ENCODE data around the gene PLCXD1.
"Not testable (repeated sequence)": the region's sequence is repeated elsewhere in the genome, so short reads cannot be mapped to it uniquely, and the experiment has no call there.

The PLCXD1 gene, protein sequence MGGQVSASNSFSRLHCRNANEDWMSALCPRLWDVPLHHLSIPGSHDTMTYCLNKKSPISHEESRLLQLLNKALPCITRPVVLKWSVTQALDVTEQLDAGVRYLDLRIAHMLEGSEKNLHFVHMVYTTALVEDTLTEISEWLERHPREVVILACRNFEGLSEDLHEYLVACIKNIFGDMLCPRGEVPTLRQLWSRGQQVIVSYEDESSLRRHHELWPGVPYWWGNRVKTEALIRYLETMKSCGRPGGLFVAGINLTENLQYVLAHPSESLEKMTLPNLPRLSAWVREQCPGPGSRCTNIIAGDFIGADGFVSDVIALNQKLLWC

DNA sequence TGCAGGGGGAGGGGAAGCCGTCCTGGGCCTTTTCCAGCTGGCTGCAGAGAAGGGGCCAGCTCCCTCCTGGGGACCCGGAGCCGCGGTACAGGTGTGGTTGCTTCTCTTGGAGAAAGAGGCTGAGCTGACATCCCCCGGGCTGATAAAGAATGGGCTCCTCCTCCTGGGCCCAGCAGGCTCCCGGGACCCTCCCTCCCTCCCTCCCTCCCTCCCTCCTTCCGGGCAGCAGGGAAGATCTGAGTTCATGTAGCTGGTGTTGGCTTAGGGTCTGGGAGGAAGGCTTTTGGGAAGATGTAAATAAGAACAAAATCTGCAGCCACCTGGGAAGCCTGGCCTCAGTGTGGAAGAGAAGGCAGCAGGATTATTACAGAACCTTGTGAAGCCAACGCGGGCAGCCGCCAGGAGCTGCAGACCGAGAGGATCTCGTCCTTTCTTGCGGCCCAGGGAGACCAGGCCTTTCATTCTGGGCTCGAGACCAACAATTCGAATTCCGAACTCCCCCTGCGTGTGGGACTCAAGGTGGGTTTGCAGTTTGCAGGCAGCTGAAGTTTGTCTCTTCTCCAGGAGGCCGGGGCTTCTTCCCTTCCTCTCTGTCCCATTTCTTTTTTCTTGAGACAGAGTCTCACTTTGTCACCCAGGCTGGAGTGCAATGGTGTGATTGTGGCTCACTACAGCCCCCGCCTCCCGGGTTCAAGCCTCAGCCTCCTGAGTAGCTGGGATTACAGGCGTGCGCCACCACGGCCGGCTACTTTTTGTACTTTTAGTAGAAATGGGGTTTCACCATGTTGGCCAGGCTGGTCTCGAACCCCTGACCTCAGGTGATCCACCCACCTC, at the start of gene PLCXD1:
TSS of gene PLCXD1 (plus strand) at position 216 of the 834 bp plus-strand sequence. CDS start 2,807 bp downstream, outside the sequence.
- no CpG with 5 or more reads among the region's 25 CpGs for WGBS (ENCODE audit: insufficient coverage, insufficient read length)

DNA sequence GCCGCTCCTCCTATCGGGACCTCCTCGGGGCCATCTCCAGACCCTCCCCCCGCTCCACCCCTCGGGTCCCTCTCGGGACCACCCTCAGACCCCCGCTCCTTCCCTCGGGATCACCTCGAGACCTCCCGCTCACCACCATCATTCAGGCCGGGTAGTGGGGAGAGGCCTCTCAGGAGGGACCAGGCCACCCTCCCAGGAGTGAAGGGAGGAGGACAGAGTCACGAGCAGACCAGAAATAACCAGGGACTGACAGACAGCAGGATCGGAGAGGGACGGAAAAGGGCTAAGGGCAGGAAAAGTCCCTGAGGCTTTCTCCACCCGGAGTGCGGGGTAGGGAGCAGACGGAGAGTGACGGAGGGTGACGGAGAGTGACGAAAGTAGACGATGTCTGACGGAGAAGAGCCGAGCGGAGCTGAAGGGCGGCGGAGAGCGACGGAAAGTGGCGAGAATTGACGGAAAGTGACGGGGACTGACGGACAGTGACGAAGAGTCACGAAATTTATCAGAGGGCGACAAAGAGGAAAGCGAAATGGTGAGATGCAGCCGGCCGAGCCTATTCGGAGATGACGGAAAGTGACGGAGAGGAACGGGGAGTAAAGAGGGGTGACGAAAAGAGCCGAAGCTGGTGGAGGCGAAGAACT, 49.4 kb upstream of the PLCXD1 start:
- H3K27ac ChIP-seq (ENCODE audit: low read length); H3K27me3 ChIP-seq (ENCODE audit: control insufficient read depth, insufficient read depth, low read length): not testable (repeated sequence)
- no CpG with 5 or more reads among the region's 45 CpGs for WGBS (ENCODE audit: insufficient coverage, insufficient read length)

More for the DNA sequence above, at the start of gene PLCXD1:
- no peaks in the 10 kb centered on the region for H3K9me3 ChIP-seq (ENCODE audit: control insufficient read depth, insufficient read depth, low read length)
- H3K4me1 ChIP-seq (ENCODE audit: control insufficient read depth, insufficient read depth, low read length) = 0 out of 2 replicates have a peak, but pooled peaks cover 3% of the 10 kb centered on the region
- peak; percentile 63 for DNase-seq (ENCODE audit: low read depth, low spot score)
- H3K27me3 ChIP-seq (ENCODE audit: control insufficient read depth, insufficient read depth, low read length) = no peaks in the 10 kb centered on the region
- H3K27ac ChIP-seq (ENCODE audit: low read length) = peak within 1 kb of the TSS; percentile 57
- peaks cover 18% of the 10 kb centered on the region for H3K36me3 ChIP-seq (ENCODE audit: control insufficient read depth, insufficient read depth, low read length)
- H3K4me3 ChIP-seq (ENCODE audit: low read length) = peak within 1 kb of the TSS; percentile 61; the same call in 1 of the 2 replicates

DNA sequence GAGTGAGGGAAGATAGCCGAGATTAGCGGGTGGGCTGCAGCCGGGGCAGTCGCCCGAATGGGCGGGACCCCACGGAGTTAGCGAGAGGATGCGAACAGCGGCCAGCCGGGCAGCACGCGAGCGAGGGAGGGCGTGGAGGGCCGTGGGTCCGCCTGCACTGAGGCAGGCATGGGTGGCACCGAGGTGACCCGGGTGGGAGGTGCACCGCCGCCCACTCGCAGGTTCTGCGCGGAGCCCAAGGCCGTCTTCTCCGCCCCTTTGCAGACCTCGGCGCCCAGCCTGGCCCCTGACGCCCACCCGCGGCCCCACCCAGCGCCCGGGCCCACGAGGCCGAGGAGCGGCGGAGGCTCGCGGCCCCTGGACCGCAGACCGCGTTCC, 48.9 kb upstream of the PLCXD1 start:
- not testable (repeated sequence) for H3K27me3 ChIP-seq (ENCODE audit: control insufficient read depth, insufficient read depth, low read length); H3K4me3 ChIP-seq (ENCODE audit: low read length); H3K36me3 ChIP-seq (ENCODE audit: control insufficient read depth, insufficient read depth, low read length); H3K4me1 ChIP-seq (ENCODE audit: control insufficient read depth, insufficient read depth, low read length); H3K27ac ChIP-seq (ENCODE audit: low read length); DNase-seq (ENCODE audit: low read depth, low spot score); H3K9me3 ChIP-seq (ENCODE audit: control insufficient read depth, insufficient read depth, low read length)
- no CpG with 5 or more reads among the region's 42 CpGs for WGBS (ENCODE audit: insufficient coverage, insufficient read length)

More for the DNA sequence above, 49.4 kb upstream of the PLCXD1 start:
- not testable (repeated sequence) for H3K4me1 ChIP-seq (ENCODE audit: control insufficient read depth, insufficient read depth, low read length); H3K4me3 ChIP-seq (ENCODE audit: low read length); DNase-seq (ENCODE audit: low read depth, low spot score); H3K36me3 ChIP-seq (ENCODE audit: control insufficient read depth, insufficient read depth, low read length); H3K9me3 ChIP-seq (ENCODE audit: control insufficient read depth, insufficient read depth, low read length)

DNA sequence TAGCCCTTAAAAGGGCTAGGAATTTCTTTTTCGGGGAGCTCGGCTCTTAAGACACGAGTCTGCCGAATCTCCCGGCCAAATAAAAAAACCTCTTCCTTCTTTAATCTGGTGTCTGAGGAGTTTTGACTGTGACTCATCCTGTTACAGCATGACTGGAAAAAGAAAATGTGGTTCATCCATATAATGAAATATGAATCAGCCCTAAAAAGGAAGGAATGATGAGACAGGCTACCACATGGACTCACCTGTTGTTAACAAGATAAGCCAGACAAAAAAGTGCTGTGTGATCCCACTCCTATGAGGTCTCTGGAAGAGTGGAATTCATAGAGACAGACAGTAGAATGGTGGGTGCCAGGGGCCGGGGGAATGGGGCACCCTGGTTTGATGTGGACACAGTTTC, 45.0 kb upstream of the PLCXD1 start:
- no CpG with 5 or more reads among the region's 6 CpGs for WGBS (ENCODE audit: insufficient coverage, insufficient read length)
- not testable (repeated sequence) for H3K27me3 ChIP-seq (ENCODE audit: control insufficient read depth, insufficient read depth, low read length); H3K4me1 ChIP-seq (ENCODE audit: control insufficient read depth, insufficient read depth, low read length); H3K27ac ChIP-seq (ENCODE audit: low read length); H3K9me3 ChIP-seq (ENCODE audit: control insufficient read depth, insufficient read depth, low read length); H3K4me3 ChIP-seq (ENCODE audit: low read length); DNase-seq (ENCODE audit: low read depth, low spot score); H3K36me3 ChIP-seq (ENCODE audit: control insufficient read depth, insufficient read depth, low read length)

DNA sequence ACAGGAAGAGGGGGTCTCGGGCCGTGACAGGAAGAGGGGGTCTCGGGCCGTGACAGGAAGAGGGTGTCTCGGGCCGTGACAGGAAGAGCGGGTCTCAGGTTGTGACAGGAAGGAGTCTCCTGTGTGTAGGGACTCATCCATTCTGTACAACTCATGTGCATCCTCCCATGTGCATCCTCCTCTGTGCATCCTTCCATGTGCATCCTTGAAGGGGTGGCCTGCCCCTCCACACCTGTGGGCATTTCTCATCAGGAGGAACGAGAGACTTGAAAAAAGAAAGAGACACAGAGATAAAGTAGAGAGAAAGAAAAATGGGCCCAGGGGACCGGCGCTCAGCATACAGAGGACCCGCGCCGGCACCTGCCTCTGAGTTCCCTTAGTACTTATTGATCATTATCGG, 30.2 kb upstream of the PLCXD1 start:
- H3K9me3 ChIP-seq (ENCODE audit: control insufficient read depth, insufficient read depth, low read length) = no peaks in the 10 kb centered on the region
- H3K4me3 ChIP-seq (ENCODE audit: low read length) = no peak overlapping the region
- DNase-seq (ENCODE audit: low read depth, low spot score) = no peak
- H3K36me3 ChIP-seq (ENCODE audit: control insufficient read depth, insufficient read depth, low read length) = no peaks in the 10 kb centered on the region
- no peaks in the 10 kb centered on the region; the same call in 1 of the 2 replicates for H3K4me1 ChIP-seq (ENCODE audit: control insufficient read depth, insufficient read depth, low read length)
- no peaks in the 10 kb centered on the region for H3K27me3 ChIP-seq (ENCODE audit: control insufficient read depth, insufficient read depth, low read length)
- no peak overlapping the region for H3K27ac ChIP-seq (ENCODE audit: low read length)
- no CpG with 5 or more reads among the region's 14 CpGs for WGBS (ENCODE audit: insufficient coverage, insufficient read length)

DNA sequence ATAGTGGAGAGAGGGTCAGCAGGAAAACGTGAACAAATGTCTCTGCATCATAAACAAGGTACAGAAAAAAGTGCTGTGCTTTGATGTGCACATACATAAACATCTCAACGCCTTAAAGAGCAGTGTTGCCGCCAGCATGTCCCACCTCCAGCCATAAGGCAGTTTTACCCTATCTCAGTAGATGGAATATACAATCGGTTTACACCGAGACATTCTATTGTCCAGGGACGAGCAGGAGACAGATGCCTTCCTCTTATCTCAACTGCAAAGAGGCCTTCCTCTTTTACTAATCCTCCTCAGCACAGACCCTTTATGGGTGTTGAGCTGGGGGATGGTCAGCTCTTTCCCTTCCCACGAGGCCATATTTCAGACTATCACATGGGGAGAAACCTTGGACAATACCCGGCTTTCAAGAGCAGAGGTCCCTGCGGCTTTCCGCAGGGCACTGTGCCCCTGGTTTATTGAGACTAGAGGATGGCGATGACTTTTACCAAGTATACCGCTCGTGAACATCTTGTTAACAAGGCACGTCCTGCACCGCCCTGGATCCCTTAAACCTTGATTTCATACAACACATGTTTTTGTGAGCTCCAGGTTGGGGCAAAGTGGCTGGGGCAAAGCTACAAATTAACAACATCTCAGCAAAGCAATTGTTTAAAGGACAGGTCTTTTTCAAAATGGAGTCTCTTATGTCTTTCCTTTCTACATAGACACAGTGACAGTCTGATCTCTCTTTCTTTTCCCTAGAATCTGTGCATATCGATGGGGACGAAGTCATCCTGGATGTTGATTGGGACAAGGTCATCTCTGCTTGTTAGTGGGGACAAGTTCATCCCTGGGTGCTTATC, 29.6 kb upstream of the PLCXD1 start:
- not testable (repeated sequence) for H3K4me3 ChIP-seq (ENCODE audit: low read length); H3K27ac ChIP-seq (ENCODE audit: low read length)
- no CpG with 5 or more reads among the region's 17 CpGs for WGBS (ENCODE audit: insufficient coverage, insufficient read length)

DNA sequence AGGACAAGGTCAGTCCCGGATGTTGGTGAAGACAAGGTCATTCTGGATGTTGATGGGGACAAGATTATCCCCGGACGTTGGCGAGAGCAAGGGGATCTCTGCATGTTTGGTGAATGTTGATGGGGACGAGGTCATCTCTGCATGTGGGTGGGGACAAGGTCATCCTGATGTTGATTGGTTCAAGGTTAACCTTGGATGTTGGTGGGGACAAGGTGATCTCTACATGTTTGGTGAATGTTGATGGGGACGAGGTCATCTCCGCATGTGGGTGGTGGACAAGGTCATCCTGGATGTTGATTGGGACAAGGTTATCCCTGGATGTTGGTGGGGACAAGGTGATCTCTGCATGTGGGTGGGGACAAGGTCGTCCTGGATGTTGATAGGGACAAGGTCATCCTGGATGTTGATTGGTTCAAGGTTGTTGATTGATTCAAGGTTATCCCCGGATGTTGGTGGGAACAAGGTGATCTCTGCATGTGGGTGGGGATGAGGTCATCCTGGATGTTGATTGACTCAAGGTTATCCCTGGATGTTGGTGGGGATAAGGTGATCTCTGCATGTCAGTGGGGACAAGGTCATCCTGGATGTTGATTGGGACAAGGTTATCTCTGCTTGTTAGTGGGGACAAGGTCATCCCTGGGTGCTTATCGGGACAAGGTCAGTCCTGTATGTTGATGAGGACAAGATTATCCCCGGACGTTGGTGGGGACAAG, 28.8 kb upstream of the PLCXD1 start:
- Histone ChIP-seq H3K4me3 (ENCODE audit: low read length) (no peak overlapping the region), H3K9me3 (ENCODE audit: control insufficient read depth, insufficient read depth, low read length) (no peaks in the 10 kb centered on the region), H3K27ac (ENCODE audit: low read length) (no peak overlapping the region), H3K36me3 (ENCODE audit: control insufficient read depth, insufficient read depth, low read length) (no peaks in the 10 kb centered on the region), H3K27me3 (ENCODE audit: control insufficient read depth, insufficient read depth, low read length) (no peaks in the 10 kb centered on the region), H3K4me1 (ENCODE audit: control insufficient read depth, insufficient read depth, low read length) (no peaks in the 10 kb centered on the region; the same call in 1 of the 2 replicates)
- no peak for DNase-seq (ENCODE audit: low read depth, low spot score)
- WGBS (ENCODE audit: insufficient coverage, insufficient read length) = no CpG with 5 or more reads among the region's 12 CpGs

More for the DNA sequence above, 29.6 kb upstream of the PLCXD1 start:
- H3K36me3 ChIP-seq (ENCODE audit: control insufficient read depth, insufficient read depth, low read length); H3K27me3 ChIP-seq (ENCODE audit: control insufficient read depth, insufficient read depth, low read length); DNase-seq (ENCODE audit: low read depth, low spot score); H3K9me3 ChIP-seq (ENCODE audit: control insufficient read depth, insufficient read depth, low read length); H3K4me1 ChIP-seq (ENCODE audit: control insufficient read depth, insufficient read depth, low read length): not testable (repeated sequence)

DNA sequence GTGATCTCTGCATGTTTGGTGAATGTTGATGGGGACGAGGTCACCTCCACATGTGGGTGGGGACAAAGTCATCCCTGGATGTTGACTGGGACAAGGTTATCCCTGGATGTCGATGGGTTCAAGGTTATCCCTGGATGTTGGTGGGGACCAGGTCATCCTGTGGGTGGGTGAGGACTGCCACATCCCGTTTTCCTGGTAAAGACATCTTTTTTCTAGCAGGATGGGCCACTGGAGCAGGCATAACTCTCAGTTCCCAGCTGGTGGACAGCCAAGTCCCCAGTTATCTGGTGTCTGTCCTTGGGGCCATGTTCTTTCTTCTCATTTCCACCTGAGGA, 28.3 kb upstream of the PLCXD1 start:
- no peaks in the 10 kb centered on the region for H3K27me3 ChIP-seq (ENCODE audit: control insufficient read depth, insufficient read depth, low read length)
- H3K36me3 ChIP-seq (ENCODE audit: control insufficient read depth, insufficient read depth, low read length) = no peaks in the 10 kb centered on the region
- no CpG with 5 or more reads among the region's 3 CpGs for WGBS (ENCODE audit: insufficient coverage, insufficient read length)
- H3K4me1 ChIP-seq (ENCODE audit: control insufficient read depth, insufficient read depth, low read length) = no peaks in the 10 kb centered on the region; the same call in 1 of the 2 replicates
- no peak for DNase-seq (ENCODE audit: low read depth, low spot score)
- H3K4me3 ChIP-seq (ENCODE audit: low read length) = no peak overlapping the region
- H3K27ac ChIP-seq (ENCODE audit: low read length) = no peak overlapping the region
- H3K9me3 ChIP-seq (ENCODE audit: control insufficient read depth, insufficient read depth, low read length) = no peaks in the 10 kb centered on the region

DNA sequence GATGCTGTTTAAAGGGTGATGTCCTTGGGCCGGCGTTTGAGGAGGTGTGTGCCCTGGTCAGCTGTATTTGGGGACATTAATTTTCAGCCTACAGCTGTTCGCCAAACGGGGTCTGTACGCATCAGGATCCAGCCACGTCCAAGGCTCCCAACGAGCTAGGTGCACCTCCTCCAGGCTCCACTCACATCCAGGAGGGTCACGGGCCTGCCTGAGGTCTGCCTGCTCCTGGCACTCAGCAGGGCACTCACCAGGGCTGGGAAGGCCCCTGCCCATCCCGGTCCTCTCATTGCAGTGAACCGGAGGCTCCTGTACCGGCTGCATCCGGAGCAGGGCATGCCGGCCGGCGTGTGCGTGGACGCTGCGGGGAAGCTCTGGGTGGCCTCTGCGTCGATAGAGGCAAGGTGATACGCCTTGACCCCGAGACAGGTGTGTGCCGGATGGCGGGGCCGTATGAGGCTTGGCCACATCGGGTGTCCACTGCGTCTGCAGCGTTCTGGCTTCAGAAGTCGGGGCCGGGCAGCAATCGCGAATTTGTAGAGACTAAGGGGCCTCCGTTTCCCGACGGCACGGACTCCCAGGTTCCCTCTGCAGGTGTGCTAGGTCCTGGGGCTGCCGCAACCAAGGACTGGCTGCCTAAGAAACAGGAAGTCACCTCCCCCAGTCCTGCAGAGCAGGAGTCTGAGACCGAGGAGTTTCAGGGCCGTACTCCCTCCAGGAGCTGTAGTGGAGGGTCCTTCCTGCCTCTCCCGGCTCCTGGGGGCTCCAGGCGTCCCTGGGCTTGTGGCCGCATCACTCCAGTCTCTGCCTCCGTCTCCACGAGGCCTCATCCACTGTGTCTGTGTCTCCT, 27.5 kb upstream of the PLCXD1 start:
- H3K36me3 ChIP-seq (ENCODE audit: control insufficient read depth, insufficient read depth, low read length) = no peaks in the 10 kb centered on the region
- H3K9me3 ChIP-seq (ENCODE audit: control insufficient read depth, insufficient read depth, low read length) = no peaks in the 10 kb centered on the region
- WGBS (ENCODE audit: insufficient coverage, insufficient read length) = no CpG with 5 or more reads among the region's 44 CpGs
- no peaks in the 10 kb centered on the region for H3K27me3 ChIP-seq (ENCODE audit: control insufficient read depth, insufficient read depth, low read length)
- no peaks in the 10 kb centered on the region; the same call in 1 of the 2 replicates for H3K4me1 ChIP-seq (ENCODE audit: control insufficient read depth, insufficient read depth, low read length)
- no peak overlapping the region; the same call in 1 of the 2 replicates for H3K4me3 ChIP-seq (ENCODE audit: low read length)
- no peak for DNase-seq (ENCODE audit: low read depth, low spot score)
- no peak overlapping the region for H3K27ac ChIP-seq (ENCODE audit: low read length)

Data from iPS DF 6.9 (cell line).